GM19324 (cell line): ENCODE data around the gene SUMF1.

Source experiments
- ATAC-seq: cut with Tn5 transposase; IDR thresholded peaks from one replicate; pipeline ENCODE4 v1.9.1; 2021; ENCODE audit warnings: mild to moderate bottlenecking, moderate library complexity; ENCODE audit not compliant: unreplicated experiment, low FRiP score

The SUMF1 gene

DNA sequence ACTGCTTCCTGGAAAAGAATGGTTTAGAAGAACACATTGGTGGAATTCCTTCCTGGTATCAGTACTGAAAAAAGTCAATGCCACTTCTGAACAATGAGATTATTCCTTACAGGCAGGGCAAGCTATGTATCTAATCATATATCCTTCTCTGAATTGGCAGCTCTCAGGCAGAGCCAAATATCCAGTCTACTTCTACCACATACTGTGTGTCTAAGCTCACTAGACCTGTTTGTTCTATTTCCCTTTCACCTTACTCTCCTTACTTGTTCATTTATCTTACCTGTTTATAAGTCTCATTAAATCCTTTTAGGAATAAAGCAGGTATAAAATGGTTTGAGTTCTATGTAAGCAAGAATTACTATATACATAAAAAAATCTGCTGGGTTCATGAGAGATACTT lies 155.6 kb downstream of the SUMF1 start:
- no peak for ATAC-seq
